Prostate gland (tissue), 2 donors: ENCODE results near the gene RAB7A.

Experiments used
- CTCF ChIP-seq, 4 experiments: fragments of 200-600 bp in 2 of 4; fragments of 450-650 bp in 2 of 4; sonication (generic) in 2 of 4; IDR thresholded peaks; 1 replicate in 3 of 4; 2 replicates in 1 of 4; pipeline ENCODE4 v1.5.1; 2016 to 2019; ENCODE audit warnings: antibody characterized with exemption in 4 of 4, mild to moderate bottlenecking in 2 of 4, moderate library complexity in 2 of 4
- POLR2A ChIP-seq: fragments of 450-650 bp; IDR thresholded peaks from one replicate; pipeline ENCODE4 v1.6.1; 2016; ENCODE audit warnings: antibody characterized with exemption, mild to moderate bottlenecking

- TF ChIP-seq POLR2A (no peak), CTCF (IDR thresholded peaks at IDR 0.05) (no peak)
Measured at GRCh38 chr3:128801779-128802380, 75.9 kb downstream of the RAB7A start.
